IPS-18c (cell line): ENCODE results near the gene TRPM2.
"Not testable (repeated sequence)": the region's sequence is repeated elsewhere in the genome, so short reads cannot be mapped to it uniquely, and the experiment has no call there.

Source experiments
- H3K4me3 ChIP-seq: 2 replicates; pipeline ENCODE4 v1.7.0; 2013; ENCODE audit warnings: low read depth, mild to moderate bottlenecking, low read length, moderate library complexity; ENCODE audit not compliant: insufficient read depth
- H3K9me3 ChIP-seq: one replicate; pipeline ENCODE4 v1.6.1; 2013; ENCODE audit warnings: mild to moderate bottlenecking, low read length, moderate library complexity; ENCODE audit not compliant: control insufficient read depth, insufficient read depth

TRPM2 gene

GRCh38 chr21:44329971-44330681 is 23.3 kb upstream of the TRPM2 start:
- Histone ChIP-seq H3K4me3 (no peak overlapping the region), H3K9me3 (no peaks in the 10 kb centered on the region)

- Histone ChIP-seq H3K9me3 (no peaks in the 10 kb centered on the region), H3K4me3 (no peak overlapping the region)
Measured at GRCh38 chr21:44330698-44331097, 22.7 kb upstream of the TRPM2 start.

GRCh38 chr21:44331209-44331608 is 22.2 kb upstream of the TRPM2 start:
- Histone ChIP-seq H3K9me3 (no peaks in the 10 kb centered on the region), H3K4me3 (no peak overlapping the region)

GRCh38 chr21:44331650-44332307 is 21.6 kb upstream of the TRPM2 start:
- no peak overlapping the region for H3K4me3 ChIP-seq

GRCh38 chr21:44332383-44332782 is 21.0 kb upstream of the TRPM2 start:
- no peak overlapping the region for H3K4me3 ChIP-seq
- no peaks in the 10 kb centered on the region for H3K9me3 ChIP-seq

More at GRCh38 chr21:44331650-44332307, 21.6 kb upstream of the TRPM2 start:
- H3K9me3 ChIP-seq, result no peaks in the 10 kb centered on the region

- Histone ChIP-seq H3K9me3 (no peaks in the 10 kb centered on the region), H3K4me3 (no peak overlapping the region)
Measured at GRCh38 chr21:44332965-44333364, 20.5 kb upstream of the TRPM2 start.

GRCh38 chr21:44333509-44334328 is 19.7 kb upstream of the TRPM2 start:
- no peaks in the 10 kb centered on the region for H3K9me3 ChIP-seq
- no peak overlapping the region for H3K4me3 ChIP-seq

- Histone ChIP-seq H3K4me3 (no peak overlapping the region), H3K9me3 (no peaks in the 10 kb centered on the region)
Measured at GRCh38 chr21:44334329-44335030, 18.9 kb upstream of the TRPM2 start.

- Histone ChIP-seq H3K4me3 (no peak overlapping the region), H3K9me3 (no peaks in the 10 kb centered on the region)
Measured at GRCh38 chr21:44335266-44336059, 18.0 kb upstream of the TRPM2 start.

- no peaks in the 10 kb centered on the region for H3K9me3 ChIP-seq
- no peak overlapping the region for H3K4me3 ChIP-seq
Measured at GRCh38 chr21:44337449-44337848, 16.0 kb upstream of the TRPM2 start.

GRCh38 chr21:44337941-44338895 is 15.2 kb upstream of the TRPM2 start:
- no peaks in the 10 kb centered on the region for H3K9me3 ChIP-seq
- H3K4me3 ChIP-seq, result peak overlapping the region; percentile 50

GRCh38 chr21:44338971-44339910 is 14.2 kb upstream of the TRPM2 start, which contains the start of gene CFAP410:
CFAP410 (minus strand) TSS chr21:44339390; CDS start chr21:44339194, 196 bp downstream.
- no peaks in the 10 kb centered on the region for H3K9me3 ChIP-seq
- peak within 1 kb of the TSS; percentile 71 for H3K4me3 ChIP-seq

- H3K9me3 ChIP-seq, H3K4me3 ChIP-seq: not testable (repeated sequence)
Measured at GRCh38 chr21:44341726-44342458, 11.5 kb upstream of the TRPM2 start.

- not testable (repeated sequence) for H3K9me3 ChIP-seq, H3K4me3 ChIP-seq
Measured at GRCh38 chr21:44342981-44343380, 10.4 kb upstream of the TRPM2 start.
